ENCODE measurements around the gene PARN. TPM values are rescaled to one million over a fixed set of nuclear protein-coding genes. Genes with fewer than 3 reads are reported as not detected.
"Not testable (repeated sequence)": the region's sequence is repeated elsewhere in the genome, so short reads cannot be mapped to it uniquely, and the experiment has no call there.

PARN gene
- total RNA-seq, 3 donors from 2014 or later, result 33.3 to 59.3 (median 44.2) TPM

DNA sequence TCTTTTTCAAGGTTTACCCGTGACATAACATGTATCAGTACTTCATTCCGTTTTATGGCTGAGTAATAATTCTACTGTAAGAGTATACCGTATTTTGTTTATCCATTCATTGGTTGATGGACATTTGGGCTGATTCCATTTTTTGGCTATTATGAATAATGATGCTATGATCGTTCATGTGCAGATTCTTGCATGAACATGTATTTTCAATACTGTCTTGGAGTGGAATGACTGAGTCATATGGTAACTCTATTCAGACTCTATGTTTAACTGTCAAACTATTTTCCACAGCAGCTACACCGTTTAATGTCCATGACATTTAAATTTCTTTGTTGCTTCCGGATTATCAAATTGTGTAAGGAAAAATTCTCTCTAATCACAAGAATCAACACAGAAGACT, 20.6 kb upstream of the PARN start:
- Histone ChIP-seq H3K27ac (no peak overlapping the region), H3K9me3 (no peaks in the 10 kb centered on the region), H3K36me3 (peaks cover 2% of the 10 kb centered on the region), H3K4me1 (no peaks in the 10 kb centered on the region), H3K27me3 (no peaks in the 10 kb centered on the region), H3K4me3 (no peak overlapping the region)
- intact Hi-C loops (cut with DNase I; ENCODE audit: low total_unique reads), result no loop called here
- DNase-seq (ENCODE audit: low spot score in 2 of 2), result no peak
- TF ChIP-seq POLR2A (IDR thresholded peaks at IDR 0.05), result no peak
- TF ChIP-seq, protein P1, sequence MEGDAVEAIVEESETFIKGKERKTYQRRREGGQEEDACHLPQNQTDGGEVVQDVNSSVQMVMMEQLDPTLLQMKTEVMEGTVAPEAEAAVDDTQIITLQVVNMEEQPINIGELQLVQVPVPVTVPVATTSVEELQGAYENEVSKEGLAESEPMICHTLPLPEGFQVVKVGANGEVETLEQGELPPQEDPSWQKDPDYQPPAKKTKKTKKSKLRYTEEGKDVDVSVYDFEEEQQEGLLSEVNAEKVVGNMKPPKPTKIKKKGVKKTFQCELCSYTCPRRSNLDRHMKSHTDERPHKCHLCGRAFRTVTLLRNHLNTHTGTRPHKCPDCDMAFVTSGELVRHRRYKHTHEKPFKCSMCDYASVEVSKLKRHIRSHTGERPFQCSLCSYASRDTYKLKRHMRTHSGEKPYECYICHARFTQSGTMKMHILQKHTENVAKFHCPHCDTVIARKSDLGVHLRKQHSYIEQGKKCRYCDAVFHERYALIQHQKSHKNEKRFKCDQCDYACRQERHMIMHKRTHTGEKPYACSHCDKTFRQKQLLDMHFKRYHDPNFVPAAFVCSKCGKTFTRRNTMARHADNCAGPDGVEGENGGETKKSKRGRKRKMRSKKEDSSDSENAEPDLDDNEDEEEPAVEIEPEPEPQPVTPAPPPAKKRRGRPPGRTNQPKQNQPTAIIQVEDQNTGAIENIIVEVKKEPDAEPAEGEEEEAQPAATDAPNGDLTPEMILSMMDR (IDR thresholded peaks at IDR 0.05), result no peak
- TF ChIP-seq POLR2AphosphoS5 (IDR thresholded peaks at IDR 0.05), result no peak

DNA sequence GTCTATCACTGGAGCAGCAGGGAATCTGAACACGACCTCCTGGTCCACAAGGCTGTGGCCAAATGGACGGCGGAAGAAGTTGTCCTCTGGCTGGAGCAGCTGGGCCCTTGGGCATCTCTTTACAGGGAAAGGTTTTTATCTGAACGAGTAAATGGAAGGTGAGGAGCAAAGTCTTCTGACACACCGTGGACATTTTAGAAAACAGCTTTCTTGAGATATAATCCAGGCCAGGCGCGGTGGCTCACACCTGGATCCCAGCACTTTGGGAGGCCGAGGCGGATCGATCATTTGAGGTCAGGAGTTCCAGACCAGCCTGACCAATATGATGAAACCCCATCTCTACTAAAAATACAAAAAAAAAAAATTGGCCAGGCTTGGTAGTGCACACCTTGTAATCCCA, 19.8 kb upstream of the PARN start:
- H3K9me3 ChIP-seq, result no peaks in the 10 kb centered on the region
- TF ChIP-seq POLR2A (IDR thresholded peaks at IDR 0.05), result no peak
- TF ChIP-seq POLR2AphosphoS5 (IDR thresholded peaks at IDR 0.05), result no peak
- TF ChIP-seq, protein P1 (IDR thresholded peaks at IDR 0.05), result no peak
- H3K27me3 ChIP-seq, result no peaks in the 10 kb centered on the region
- intact Hi-C loops (cut with DNase I; ENCODE audit: low total_unique reads), result no loop called here
- no peak overlapping the region for H3K27ac ChIP-seq
- H3K4me3 ChIP-seq, result no peak overlapping the region
- H3K4me1 ChIP-seq, result no peaks in the 10 kb centered on the region
- DNase-seq (ENCODE audit: low spot score in 2 of 2), result no peak
- peaks cover 3% of the 10 kb centered on the region for H3K36me3 ChIP-seq

DNA sequence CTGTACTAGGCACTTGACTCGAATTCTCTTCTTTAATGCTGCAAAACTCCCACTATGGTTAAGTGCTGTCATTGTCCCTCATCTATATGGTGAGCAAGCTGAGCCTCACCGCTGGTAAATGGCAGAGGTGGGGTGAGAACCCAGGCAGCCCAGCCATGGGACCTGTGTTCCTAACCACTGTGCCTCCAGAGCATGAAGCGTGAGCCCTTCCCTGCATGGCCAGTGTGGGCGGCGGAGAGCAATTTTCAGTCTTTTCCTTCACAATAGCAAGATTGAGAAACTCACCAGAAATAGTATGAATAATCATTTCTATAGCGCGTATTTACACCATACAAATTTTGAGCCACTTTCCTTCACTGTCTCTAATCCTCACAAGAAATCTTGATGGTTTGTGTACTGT, 11.9 kb upstream of the PARN start:
- H3K27me3 ChIP-seq, result no peaks in the 10 kb centered on the region
- no peak overlapping the region for H3K27ac ChIP-seq
- no peaks in the 10 kb centered on the region for H3K4me1 ChIP-seq
- no peak overlapping the region for H3K4me3 ChIP-seq
- TF ChIP-seq, protein P1 (IDR thresholded peaks at IDR 0.05), result no peak
- TF ChIP-seq POLR2A (IDR thresholded peaks at IDR 0.05) (no peak), POLR2AphosphoS5 (IDR thresholded peaks at IDR 0.05) (no peak)
- intact Hi-C loops (cut with DNase I; ENCODE audit: low total_unique reads), result no loop called here
- no peak for DNase-seq (ENCODE audit: low spot score in 2 of 2)
- H3K9me3 ChIP-seq, result no peaks in the 10 kb centered on the region
- peaks cover 3% of the 10 kb centered on the region for H3K36me3 ChIP-seq

DNA sequence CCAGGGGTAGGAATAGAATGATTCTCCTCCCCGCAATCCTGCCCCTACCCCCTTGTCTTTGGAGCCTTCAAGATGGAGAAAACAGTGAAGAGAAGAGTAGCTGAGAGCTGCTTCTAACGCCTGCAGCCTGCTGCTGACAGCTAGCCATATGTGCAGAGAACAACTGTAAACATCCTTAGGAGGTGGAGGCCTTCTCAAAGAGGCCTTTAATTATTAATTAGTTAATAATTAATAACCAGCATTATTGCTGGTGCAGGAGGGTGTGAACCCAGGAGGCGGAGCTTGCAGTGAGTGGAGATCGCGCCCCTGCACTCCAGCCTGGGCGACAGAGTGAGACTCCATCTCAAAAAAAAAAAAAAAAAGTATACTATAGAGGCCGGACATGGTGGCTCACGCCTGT, 11.1 kb upstream of the PARN start:
- Histone ChIP-seq H3K36me3 (peaks cover 3% of the 10 kb centered on the region), H3K27ac (no peak overlapping the region), H3K9me3 (no peaks in the 10 kb centered on the region), H3K4me3 (no peak overlapping the region), H3K27me3 (no peaks in the 10 kb centered on the region), H3K4me1 (no peaks in the 10 kb centered on the region)
- intact Hi-C loops (cut with DNase I; ENCODE audit: low total_unique reads), result no loop called here
- DNase-seq (ENCODE audit: low spot score in 2 of 2), result no peak
- TF ChIP-seq, protein P1 (IDR thresholded peaks at IDR 0.05), result no peak
- TF ChIP-seq POLR2AphosphoS5 (IDR thresholded peaks at IDR 0.05) (no peak), POLR2A (IDR thresholded peaks at IDR 0.05) (no peak)

DNA sequence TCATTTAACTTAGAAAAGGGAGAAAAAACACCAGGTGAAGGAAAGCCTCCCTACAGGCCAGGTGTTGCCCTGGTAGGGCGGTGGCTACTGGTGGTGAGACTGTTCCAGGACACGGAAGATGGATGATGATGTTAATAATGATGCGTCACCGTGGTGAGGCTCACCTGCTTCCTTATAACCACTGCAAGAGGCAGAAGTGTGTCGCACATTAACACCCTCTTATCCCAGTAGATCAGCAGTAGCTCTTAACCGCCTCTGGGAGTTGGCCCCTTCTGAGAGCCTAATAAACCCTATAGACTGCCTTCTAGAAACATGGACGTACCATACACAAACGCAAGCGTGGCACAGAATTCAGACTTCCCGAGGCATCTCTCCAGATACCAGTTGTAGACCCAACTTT, 10.5 kb upstream of the PARN start:
- Histone ChIP-seq H3K36me3 (no peaks in the 10 kb centered on the region), H3K9me3 (no peaks in the 10 kb centered on the region), H3K27ac (no peak overlapping the region), H3K4me3 (no peak overlapping the region), H3K4me1 (no peaks in the 10 kb centered on the region), H3K27me3 (no peaks in the 10 kb centered on the region)
- intact Hi-C loops (cut with DNase I; ENCODE audit: low total_unique reads), result no loop called here
- TF ChIP-seq POLR2A (IDR thresholded peaks at IDR 0.05) (no peak), POLR2AphosphoS5 (IDR thresholded peaks at IDR 0.05) (no peak)
- TF ChIP-seq, protein P1 (IDR thresholded peaks at IDR 0.05), result no peak
- DNase-seq (ENCODE audit: low spot score in 2 of 2), result no peak

DNA sequence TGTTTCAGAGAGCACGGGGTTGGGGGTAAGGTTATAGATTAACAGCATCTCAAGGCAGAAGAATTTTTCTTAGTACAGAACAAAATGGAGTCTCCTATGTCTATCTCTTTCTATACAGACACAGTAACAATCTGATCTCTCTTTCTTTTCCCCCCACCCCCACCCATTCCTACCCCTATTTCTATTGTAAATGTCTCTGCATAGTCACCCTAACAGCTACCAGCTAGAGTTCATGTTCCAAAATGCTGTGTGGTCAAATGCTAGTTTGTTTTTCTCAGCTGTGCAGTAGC, 6.8 kb upstream of the PARN start:
- DNase-seq (ENCODE audit: low spot score in 2 of 2); H3K27me3 ChIP-seq; intact Hi-C loops (cut with DNase I; ENCODE audit: low total_unique reads); H3K36me3 ChIP-seq; H3K4me1 ChIP-seq; H3K4me3 ChIP-seq; H3K9me3 ChIP-seq: not testable (repeated sequence)
- H3K27ac ChIP-seq, result peak overlapping the region in 1 of 2 donors; percentile 25

DNA sequence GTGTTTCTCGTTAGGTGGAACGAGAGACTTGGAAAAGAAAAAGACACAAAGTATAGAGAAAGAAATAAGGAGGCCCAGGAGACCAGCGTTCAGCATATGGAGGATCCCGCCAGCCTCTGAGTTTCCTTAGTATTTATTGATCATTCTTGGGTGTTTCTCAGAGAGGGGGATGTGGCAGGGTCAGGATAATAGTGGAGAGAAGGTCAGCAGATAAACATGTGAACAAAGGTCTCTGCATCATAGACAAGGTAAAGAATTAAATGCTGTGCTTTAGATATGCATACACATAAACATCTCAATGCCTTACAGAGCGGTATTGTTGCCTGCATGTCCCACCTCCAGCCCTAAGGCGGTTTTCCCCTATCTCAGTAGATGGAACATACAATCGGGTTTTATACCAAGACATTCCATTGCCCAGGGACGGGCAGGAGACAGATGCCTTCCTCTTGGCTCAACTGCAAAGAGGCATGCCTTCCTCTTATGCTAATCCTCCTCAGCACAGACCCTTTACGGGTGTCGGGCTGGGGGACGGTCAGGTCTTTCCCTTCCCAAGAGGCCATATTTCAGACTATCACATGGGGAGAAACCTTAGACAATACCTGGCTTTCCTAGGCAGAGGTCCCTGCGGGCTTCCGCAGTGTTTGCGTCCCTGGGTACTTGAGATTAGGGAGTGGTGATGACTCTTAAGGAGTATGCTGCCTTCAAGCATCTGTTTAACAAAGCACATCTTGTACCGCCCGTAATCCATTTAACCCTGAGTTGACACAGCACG, 6.3 kb upstream of the PARN start:
- intact Hi-C loops (cut with DNase I; ENCODE audit: low total_unique reads); DNase-seq (ENCODE audit: low spot score in 2 of 2): not testable (repeated sequence)

More for the DNA sequence above, 6.3 kb upstream of the PARN start:
- H3K9me3 ChIP-seq, H3K4me1 ChIP-seq, H3K4me3 ChIP-seq, H3K36me3 ChIP-seq, H3K27me3 ChIP-seq: not testable (repeated sequence)
- peak overlapping the region in 1 of 2 donors; percentile 25 for H3K27ac ChIP-seq

Data from breast epithelium (tissue), 4 donors.